Natural killer cell (primary cell): Measurements from ENCODE around the gene TPGS1. TPM values are rescaled to one million over a fixed set of nuclear protein-coding genes. Genes with fewer than 3 reads are reported as not detected.

ENCODE experiments used
- ATAC-seq, 3 donors: fragments of 150-1000 bp in 2 of 3; fragments of 200-7000 bp in 1 of 3; cut with Tn5 transposase; 1 replicate in 1 of 3; 2 replicates in 2 of 3; pipeline ENCODE4 v1.10.0; 2021; ENCODE audit warnings: mild to moderate bottlenecking in 2 of 3, moderate library complexity in 2 of 3
- DNase-seq, 2 donors: peaks; one replicate each; pipeline versions ENCODE4 v3.0.0 to v3.0.0-alpha.2; 2013 to 2021; ENCODE audit warnings: mixed read lengths in 1 of 2
- H3K27ac ChIP-seq: one replicate; pipeline ENCODE4 v1.5.1; 2013; ENCODE audit warnings: mild to moderate bottlenecking, low read length
- H3K27me3 ChIP-seq: one replicate; pipeline ENCODE4 v1.6.1; 2013; ENCODE audit warnings: low read length; ENCODE audit not compliant: control insufficient read depth, insufficient read depth
- H3K36me3 ChIP-seq: one replicate; pipeline ENCODE4 v1.6.1; 2013; ENCODE audit warnings: low read length; ENCODE audit not compliant: control insufficient read depth, insufficient read depth
- H3K4me1 ChIP-seq: one replicate; pipeline ENCODE4 v1.6.1; 2013; ENCODE audit warnings: low read length; ENCODE audit not compliant: control insufficient read depth, insufficient read depth
- H3K4me3 ChIP-seq: one replicate; pipeline ENCODE4 v1.5.1; 2013; ENCODE audit warnings: low read length
- H3K9me3 ChIP-seq: one replicate; pipeline ENCODE4 v1.6.1; 2013; ENCODE audit warnings: low read length; ENCODE audit not compliant: control insufficient read depth, insufficient read depth
- H3K27ac Mint-ChIP-seq, 2 donors: one replicate each; pipeline ENCODE4 v1.8.0; 2022; ENCODE audit warnings: mild to moderate bottlenecking in 2 of 2, mixed read lengths in 2 of 2, moderate library complexity in 1 of 2
- H3K27me3 Mint-ChIP-seq, 2 donors: one replicate each; pipeline ENCODE4 v1.8.0; 2022; ENCODE audit warnings: low read depth in 2 of 2, mixed read lengths in 2 of 2
- H3K36me3 Mint-ChIP-seq: one replicate; pipeline ENCODE4 v1.8.0; 2022; ENCODE audit warnings: mixed read lengths
- H3K4me1 Mint-ChIP-seq, 2 donors: one replicate each; pipeline ENCODE4 v1.8.0; 2022; ENCODE audit warnings: mixed read lengths in 2 of 2
- H3K4me3 Mint-ChIP-seq: one replicate; pipeline ENCODE4 v1.8.0; 2022; ENCODE audit warnings: mild to moderate bottlenecking, moderate library complexity, mixed read lengths
- H3K9me3 Mint-ChIP-seq, 2 donors: one replicate each; pipeline ENCODE4 v1.8.0; 2022; ENCODE audit warnings: mixed read lengths in 2 of 2
- WGBS: methylation state at CpG from one replicate; pipeline ENCODE4 v1.1.7; 2013; ENCODE audit warnings: missing lambda C conversion rate; ENCODE audit not compliant: insufficient coverage; 5-methylcytosine and 5-hydroxymethylcytosine counted together
- intact Hi-C: fragments of 100-400 bp; cut with micrococcal nuclease; formaldehyde crosslinking; loops from one replicate; pipeline ENCODE4 v1.14.2; 2022
- total RNA-seq, 4 donors: library from RNA; stranded (reverse); fragments of 120-200 nt in 1 of 4; gene quantifications; one replicate each; pipeline versions ENCODE4 v1.2.3 to v1.2.4, GENCODE V29; 2013 to 2022
- TF ChIP-seq, protein P1 (sequence below): fragments of 200-600 bp; IDR thresholded peaks from one replicate; pipeline ENCODE4 v1.8.0; 2022; ENCODE audit warnings: antibody characterized with exemption

The TPGS1 gene
- total RNA-seq, 3 donors from 2014 or later (not counting 1 experiment from before 2014, with no cell fraction given): 18.7 to 20.6 (median 18.9) TPM

DNA sequence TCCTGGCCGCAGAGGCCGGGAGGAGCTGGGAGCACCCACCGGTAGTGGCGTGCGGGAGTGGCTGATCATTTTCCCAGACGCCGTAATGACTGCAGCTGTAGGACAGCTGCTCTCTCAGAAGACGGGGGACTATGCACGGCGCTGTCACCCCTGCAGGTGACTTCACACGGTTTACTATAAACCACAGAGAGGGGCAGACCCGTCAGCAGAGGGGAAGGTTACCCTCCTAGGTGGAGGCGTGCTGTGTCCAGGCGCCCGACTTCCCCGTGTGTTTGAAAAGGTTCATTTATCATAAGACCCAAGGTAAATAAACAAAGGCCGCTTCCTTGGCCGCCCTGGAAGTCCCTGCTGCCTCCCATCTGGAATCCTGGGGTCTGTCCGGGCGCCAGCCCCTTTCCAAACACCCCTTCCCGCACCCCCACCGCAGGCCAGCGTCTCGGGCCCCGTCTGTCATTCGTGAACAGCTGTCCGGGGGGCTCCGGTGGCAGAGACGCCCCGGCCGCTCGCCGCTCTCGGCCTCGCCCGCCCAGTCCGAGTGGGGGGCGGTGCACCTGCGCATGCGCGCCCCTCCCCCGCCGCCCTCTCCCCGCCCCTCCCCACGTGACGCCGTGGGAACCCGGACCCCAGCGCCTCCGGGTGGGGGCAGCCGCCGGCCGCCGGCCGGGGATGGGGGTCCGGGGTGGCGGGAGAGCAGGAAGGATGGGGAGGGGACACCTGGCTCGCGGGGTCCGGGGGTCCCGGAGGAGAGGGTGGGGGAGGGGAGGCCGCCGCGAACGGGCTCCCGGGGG is 47.4 kb upstream of the TPGS1 start:
- H3K4me3 Mint-ChIP-seq: peak overlapping the region; percentile 67
- Histone ChIP-seq H3K27me3 (peaks cover 21% of the 10 kb centered on the region), H3K4me1 (peaks cover 11% of the 10 kb centered on the region), H3K4me3 (no peak overlapping the region), H3K9me3 (no peaks in the 10 kb centered on the region), H3K36me3 (no peaks in the 10 kb centered on the region), H3K27ac (no peak overlapping the region)
- peak in 2 of 3 donors; percentile 46 to 52 for ATAC-seq
- no peaks in the 10 kb centered on the region for H3K36me3 Mint-ChIP-seq
- H3K27me3 Mint-ChIP-seq: peaks cover 0 to 20% of the 10 kb centered on the region in 2 donors
- intact Hi-C loops: no loop called here
- DNase-seq: peak in 1 of 2 donors; percentile 22
- H3K4me1 Mint-ChIP-seq: no peaks in the 10 kb centered on the region
- WGBS: 10% methylated on average over 64 of the region's 66 CpGs
- no peak overlapping the region for H3K27ac Mint-ChIP-seq
- H3K9me3 Mint-ChIP-seq: peaks cover 0 to 3% of the 10 kb centered on the region in 2 donors
- TF ChIP-seq, protein P1, sequence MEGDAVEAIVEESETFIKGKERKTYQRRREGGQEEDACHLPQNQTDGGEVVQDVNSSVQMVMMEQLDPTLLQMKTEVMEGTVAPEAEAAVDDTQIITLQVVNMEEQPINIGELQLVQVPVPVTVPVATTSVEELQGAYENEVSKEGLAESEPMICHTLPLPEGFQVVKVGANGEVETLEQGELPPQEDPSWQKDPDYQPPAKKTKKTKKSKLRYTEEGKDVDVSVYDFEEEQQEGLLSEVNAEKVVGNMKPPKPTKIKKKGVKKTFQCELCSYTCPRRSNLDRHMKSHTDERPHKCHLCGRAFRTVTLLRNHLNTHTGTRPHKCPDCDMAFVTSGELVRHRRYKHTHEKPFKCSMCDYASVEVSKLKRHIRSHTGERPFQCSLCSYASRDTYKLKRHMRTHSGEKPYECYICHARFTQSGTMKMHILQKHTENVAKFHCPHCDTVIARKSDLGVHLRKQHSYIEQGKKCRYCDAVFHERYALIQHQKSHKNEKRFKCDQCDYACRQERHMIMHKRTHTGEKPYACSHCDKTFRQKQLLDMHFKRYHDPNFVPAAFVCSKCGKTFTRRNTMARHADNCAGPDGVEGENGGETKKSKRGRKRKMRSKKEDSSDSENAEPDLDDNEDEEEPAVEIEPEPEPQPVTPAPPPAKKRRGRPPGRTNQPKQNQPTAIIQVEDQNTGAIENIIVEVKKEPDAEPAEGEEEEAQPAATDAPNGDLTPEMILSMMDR: no peak

DNA sequence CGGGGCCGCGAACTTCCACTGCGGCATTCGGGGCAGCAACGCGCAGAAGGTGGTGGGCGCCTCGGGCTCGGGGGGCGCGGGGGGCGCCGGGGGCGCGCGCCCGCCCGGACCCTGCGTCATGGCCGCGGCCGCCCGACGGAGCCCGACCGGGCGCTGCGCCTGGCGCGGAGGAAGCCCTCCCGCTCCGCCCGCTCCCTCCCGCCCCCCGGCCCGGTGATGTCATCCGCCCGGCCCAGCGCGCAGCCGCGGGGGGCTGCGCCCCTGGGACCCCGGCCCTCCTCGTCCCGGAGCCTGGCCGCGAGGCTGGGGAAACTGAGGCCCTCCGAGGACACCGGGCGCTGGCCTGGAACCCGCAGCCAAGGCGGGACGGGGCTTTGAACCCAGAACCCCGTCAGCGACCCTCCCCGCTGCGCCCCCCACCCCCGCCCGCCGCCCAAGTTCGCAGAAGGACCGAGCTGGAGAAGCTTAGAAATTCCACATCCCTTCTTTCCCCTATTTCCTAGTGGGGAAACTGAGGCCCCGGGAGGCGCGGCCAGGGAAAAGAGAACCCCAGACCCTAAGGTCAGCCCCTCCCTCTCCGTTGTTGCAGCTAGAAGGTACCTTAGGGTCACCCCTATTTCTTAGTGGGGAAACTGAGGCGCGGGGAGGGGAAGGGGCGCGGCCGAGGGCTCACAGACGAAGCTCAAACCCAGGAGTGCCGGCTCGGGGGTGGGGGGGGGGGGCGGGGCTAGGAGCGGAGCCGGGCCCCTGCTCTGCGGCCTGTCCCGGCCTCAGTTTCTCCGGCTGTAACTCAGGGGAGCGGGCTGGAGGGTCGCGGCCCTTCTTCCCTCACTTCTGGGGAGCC is 46.2 kb upstream of the TPGS1 start, which contains the start of gene SHC2:
Gene SHC2, minus strand, starts transcription at position 157 of the 844 bp plus-strand sequence. Its CDS starts 37 bp downstream, at position 120.
- peaks cover 21% of the 10 kb centered on the region for H3K27me3 ChIP-seq
- no peaks in the 10 kb centered on the region for H3K36me3 ChIP-seq
- peak in 2 of 3 donors; percentile 42 to 64 for ATAC-seq
- Mint-ChIP-seq H3K9me3 (peaks cover 0 to 5% of the 10 kb centered on the region in 2 donors), H3K4me3 (peak within 1 kb of the TSS; percentile 71), H3K27ac (no peak within 1 kb of the TSS), H3K36me3 (no peaks in the 10 kb centered on the region), H3K4me1 (no peaks in the 10 kb centered on the region), H3K27me3 (peaks cover 0 to 20% of the 10 kb centered on the region in 2 donors)
- TF ChIP-seq, protein P1: no peak
- WGBS: 4% methylated on average over 75 of the region's 85 CpGs
- intact Hi-C loops: no loop called here
- peaks cover 11% of the 10 kb centered on the region for H3K4me1 ChIP-seq
- no peak within 1 kb of the TSS for H3K27ac ChIP-seq
- DNase-seq: no peak
- no peak within 1 kb of the TSS for H3K4me3 ChIP-seq
- no peaks in the 10 kb centered on the region for H3K9me3 ChIP-seq

DNA sequence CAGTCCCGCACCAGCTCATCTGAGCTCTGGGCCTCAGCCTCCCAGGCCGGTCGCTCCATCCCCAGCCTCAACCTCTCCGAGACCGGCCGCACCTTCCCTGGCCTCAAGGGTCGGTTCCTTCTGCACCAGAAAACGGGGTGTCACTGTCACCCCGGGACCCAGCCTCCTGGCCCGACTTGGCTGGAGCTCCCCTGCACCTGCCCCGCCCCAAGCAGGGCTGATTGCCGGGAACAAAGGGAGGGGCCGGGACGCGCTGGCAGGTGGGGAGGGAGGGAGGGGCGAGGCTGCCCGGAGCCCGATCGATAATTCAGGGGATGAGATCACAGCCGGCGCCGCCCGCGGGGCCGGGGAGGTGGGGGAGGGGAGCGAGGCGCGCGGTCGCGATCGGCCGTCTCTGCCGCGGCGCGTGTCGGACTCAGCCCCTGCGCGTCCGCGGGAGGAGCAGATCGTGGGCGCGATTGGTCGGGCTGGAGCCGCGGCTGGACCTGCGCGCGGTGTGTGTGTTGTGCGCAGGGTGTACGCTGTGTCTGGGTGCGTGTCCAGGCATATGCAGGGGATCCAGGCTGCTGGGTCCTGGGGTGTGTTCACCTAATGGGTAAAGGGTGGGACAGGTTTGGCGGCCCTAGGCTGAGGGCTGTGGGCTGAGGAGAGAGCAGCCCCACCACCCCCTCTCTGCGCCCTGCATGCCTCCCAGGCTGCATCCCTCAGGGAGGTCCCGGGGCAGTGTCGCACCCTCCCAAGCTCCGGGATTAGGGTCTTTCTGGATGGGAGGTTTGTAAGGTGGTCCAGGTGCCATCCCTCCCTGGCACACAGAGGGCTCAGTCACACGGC is 45.4 kb upstream of the TPGS1 start:
- Histone ChIP-seq H3K4me1 (peaks cover 11% of the 10 kb centered on the region), H3K9me3 (no peaks in the 10 kb centered on the region), H3K27ac (no peak overlapping the region), H3K4me3 (no peak overlapping the region), H3K27me3 (peaks cover 21% of the 10 kb centered on the region), H3K36me3 (no peaks in the 10 kb centered on the region)
- Mint-ChIP-seq H3K9me3 (peaks cover 0 to 5% of the 10 kb centered on the region in 2 donors), H3K4me3 (peak overlapping the region; percentile 71), H3K27ac (no peak overlapping the region), H3K4me1 (no peaks in the 10 kb centered on the region), H3K27me3 (peaks cover 0 to 17% of the 10 kb centered on the region in 2 donors), H3K36me3 (no peaks in the 10 kb centered on the region)
- TF ChIP-seq, protein P1: no peak
- intact Hi-C loops: no loop called here
- DNase-seq: no peak
- peak in 1 of 3 donors; percentile 15 for ATAC-seq
- whole genome bisulfite sequencing: 8% methylated on average over 59 of the region's 60 CpGs
